HepG2 (cell line): ENCODE measurements around the gene NPVF.

ENCODE experiments used
- EP300 ChIP-seq, 3 experiments: sonication (generic) in 1 of 3; formaldehyde crosslinking in 1 of 3; IDR thresholded peaks; 2 replicates each; pipeline versions ENCODE4 v1.5.1 to v1.6.1; 2011 to 2020; ENCODE audit warnings: low read depth in 2 of 3, low read length in 2 of 3, borderline replicate concordance in 1 of 3, improper control_type of control experiment in 1 of 3, mild to moderate bottlenecking in 1 of 3, missing genetic modification reagents in 1 of 3, moderate library complexity in 1 of 3
- ETV6 ChIP-seq: sonication (generic); formaldehyde crosslinking; conservative IDR thresholded peaks from 2 replicates; pipeline ENCODE4 v1.4.0; 2020; ENCODE audit warnings: missing genetic modification reagents
- EZH2 ChIP-seq: conservative IDR thresholded peaks from 2 replicates; pipeline ENCODE4 v1.6.1; 2012; ENCODE audit warnings: mild to moderate bottlenecking, low read depth, low read length, moderate library complexity
- FLYWCH1 ChIP-seq: sonication (generic); formaldehyde crosslinking; IDR thresholded peaks from 2 replicates; pipeline ENCODE4 v1.8.1; 2023; ENCODE audit warnings: mild to moderate bottlenecking, missing genetic modification reagents
- GABPA ChIP-seq, 2 experiments: IDR thresholded peaks; 2 replicates each; pipeline ENCODE4 v1.6.1; 2011 to 2016; ENCODE audit warnings: low read depth in 2 of 2, low read length in 1 of 2, missing biosample characterization in 1 of 2, missing genetic modification characterization in 1 of 2
- NCOR1 ChIP-seq: fragments of 200-600 bp; sonication (generic); IDR thresholded peaks from 2 replicates; pipeline ENCODE4 v1.7.0; 2017; ENCODE audit warnings: antibody characterized with exemption, low read length, borderline replicate concordance
- SRF ChIP-seq: IDR thresholded peaks from 2 replicates; pipeline ENCODE4 v1.6.1; 2011; ENCODE audit warnings: mild to moderate bottlenecking, low read depth, low read length, moderate library complexity
- TF ChIP-seq, protein P1 (sequence below): sonication (generic); formaldehyde crosslinking; IDR thresholded peaks from 2 replicates; pipeline ENCODE4 v1.4.0; 2020; ENCODE audit warnings: missing genetic modification reagents
- TF ChIP-seq, protein P2 (sequence below): sonication (generic); formaldehyde crosslinking; IDR thresholded peaks from 2 replicates; pipeline ENCODE4 v1.5.0; 2020; ENCODE audit warnings: mild to moderate bottlenecking, missing genetic modification reagents, moderate library complexity

DNA sequence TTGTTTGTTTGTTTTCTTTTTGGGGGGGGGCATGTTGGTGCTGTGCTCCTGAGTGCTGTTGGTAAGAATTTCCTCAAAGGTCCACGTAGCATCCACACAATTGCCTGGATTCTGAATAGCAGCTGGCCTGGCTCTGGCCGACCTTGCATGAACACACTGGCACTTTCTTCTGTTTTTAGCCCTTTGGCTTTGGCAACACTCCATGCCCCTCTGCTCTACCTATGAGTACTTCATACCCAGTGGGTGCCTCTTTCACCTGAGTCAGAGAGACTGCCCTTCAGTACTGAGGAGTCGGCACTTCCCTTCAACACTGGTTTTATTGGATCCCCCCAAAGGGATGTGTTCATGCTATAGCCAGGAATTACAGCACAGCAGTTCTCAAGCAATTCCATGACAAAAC is 7.2 kb upstream of the NPVF start:
- TF ChIP-seq SRF (no peak), FLYWCH1 (no peak), EZH2 (no peak), ETV6 (CRISPR knock-in tag) (no peak), GABPA (IDR thresholded peaks at IDR 0.05; ENCODE audit: low read depth, low read length) (no peak), GABPA (CRISPR knock-in tag; IDR thresholded peaks at IDR 0.05; ENCODE audit: low read depth) (no peak), NCOR1 (no peak), EP300 (IDR thresholded peaks at IDR 0.05; ENCODE audit: low read depth in 2 of 2, low read length in 2 of 2) (no peak), EP300 (CRISPR knock-in tag; IDR thresholded peaks at IDR 0.05; ENCODE audit: borderline replicate concordance) (no peak)
- TF ChIP-seq, protein P1, sequence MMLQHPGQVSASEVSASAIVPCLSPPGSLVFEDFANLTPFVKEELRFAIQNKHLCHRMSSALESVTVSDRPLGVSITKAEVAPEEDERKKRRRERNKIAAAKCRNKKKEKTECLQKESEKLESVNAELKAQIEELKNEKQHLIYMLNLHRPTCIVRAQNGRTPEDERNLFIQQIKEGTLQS (CRISPR knock-in tag) = no peak
- TF ChIP-seq, protein P2, sequence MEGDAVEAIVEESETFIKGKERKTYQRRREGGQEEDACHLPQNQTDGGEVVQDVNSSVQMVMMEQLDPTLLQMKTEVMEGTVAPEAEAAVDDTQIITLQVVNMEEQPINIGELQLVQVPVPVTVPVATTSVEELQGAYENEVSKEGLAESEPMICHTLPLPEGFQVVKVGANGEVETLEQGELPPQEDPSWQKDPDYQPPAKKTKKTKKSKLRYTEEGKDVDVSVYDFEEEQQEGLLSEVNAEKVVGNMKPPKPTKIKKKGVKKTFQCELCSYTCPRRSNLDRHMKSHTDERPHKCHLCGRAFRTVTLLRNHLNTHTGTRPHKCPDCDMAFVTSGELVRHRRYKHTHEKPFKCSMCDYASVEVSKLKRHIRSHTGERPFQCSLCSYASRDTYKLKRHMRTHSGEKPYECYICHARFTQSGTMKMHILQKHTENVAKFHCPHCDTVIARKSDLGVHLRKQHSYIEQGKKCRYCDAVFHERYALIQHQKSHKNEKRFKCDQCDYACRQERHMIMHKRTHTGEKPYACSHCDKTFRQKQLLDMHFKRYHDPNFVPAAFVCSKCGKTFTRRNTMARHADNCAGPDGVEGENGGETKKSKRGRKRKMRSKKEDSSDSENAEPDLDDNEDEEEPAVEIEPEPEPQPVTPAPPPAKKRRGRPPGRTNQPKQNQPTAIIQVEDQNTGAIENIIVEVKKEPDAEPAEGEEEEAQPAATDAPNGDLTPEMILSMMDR = no peak
